Sigmoid colon (tissue), 7 donors: ENCODE measurements around the gene ITPR2. TPM values are rescaled to one million over a fixed set of nuclear protein-coding genes. Genes with fewer than 3 reads are reported as not detected.
A peak's percentile ranks its signal among the peaks of the same experiment; 100 is the strongest.

Experiments used
- DNase-seq: peaks from one replicate; pipeline ENCODE4 v3.0.0-alpha.2; 2019
- H3K27ac ChIP-seq, 4 donors: fragments of 200-600 bp; sonication (generic); one replicate each; pipeline ENCODE4 v1.5.1; 2016 to 2019; ENCODE audit warnings: mild to moderate bottlenecking in 1 of 4
- H3K27me3 ChIP-seq, 3 donors: fragments of 200-600 bp; sonication (generic); one replicate each; pipeline ENCODE4 v1.5.1; 2019; ENCODE audit warnings: mild to moderate bottlenecking in 1 of 3
- H3K36me3 ChIP-seq, 4 donors: fragments of 200-600 bp; sonication (generic); one replicate each; pipeline ENCODE4 v1.5.1; 2016 to 2019
- H3K4me1 ChIP-seq, 4 donors: fragments of 200-600 bp; sonication (generic); one replicate each; pipeline ENCODE4 v1.5.1; 2017 to 2019
- H3K4me3 ChIP-seq, 4 donors: fragments of 200-600 bp; sonication (generic); one replicate each; pipeline ENCODE4 v1.5.1; 2017 to 2019; ENCODE audit warnings: mild to moderate bottlenecking in 2 of 4, moderate library complexity in 1 of 4
- H3K9me3 ChIP-seq, 4 donors: fragments of 200-600 bp in 3 of 4; sonication (generic) in 3 of 4; one replicate each; pipeline versions ENCODE4 v1.5.1 to v1.6.1; 2013 to 2019
- CTCF ChIP-seq, 4 experiments: fragments of 450-650 bp in 3 of 4; fragments of 200-600 bp in 1 of 4; IDR thresholded peaks; one replicate each; pipeline ENCODE4 v1.5.1; 2016 to 2019; ENCODE audit warnings: antibody characterized with exemption in 4 of 4, mild to moderate bottlenecking in 3 of 4, moderate library complexity in 2 of 4
- EP300 ChIP-seq, 4 donors: sonication (generic); formaldehyde crosslinking; IDR thresholded peaks; one replicate each; pipeline ENCODE4 v1.6.1; 2017; ENCODE audit warnings: antibody characterized with exemption in 4 of 4
- POLR2A ChIP-seq, 2 donors: fragments of 450-650 bp; IDR thresholded peaks; one replicate each; pipeline ENCODE4 v1.6.1; 2016; ENCODE audit warnings: antibody characterized with exemption in 2 of 2, mild to moderate bottlenecking in 2 of 2, moderate library complexity in 2 of 2
- POLR2AphosphoS5 ChIP-seq, 4 donors: sonication (generic); formaldehyde crosslinking; IDR thresholded peaks; one replicate each; pipeline ENCODE4 v1.6.1; 2017; ENCODE audit warnings: antibody characterized with exemption in 4 of 4
- WGBS, 2 donors: extraction: QIAGEN DNeasy Blood & Tissue Kit; methylation state at CpG; one replicate each; pipeline ENCODE4 v1.1.7; 2013; 5-methylcytosine and 5-hydroxymethylcytosine counted together
- intact Hi-C: fragments of 100-400 bp; cut with DNase I; formaldehyde crosslinking; loops from one replicate; pipeline ENCODE4 v1.15.1; 2023
- polyA plus RNA-seq, 3 donors: library from polyadenylated mRNA; stranded (reverse); fragments of 200-250 nt; gene quantifications; one replicate each; pipeline ENCODE4 v1.2.3, GENCODE V29; 2013
- total RNA-seq, 4 donors: library from RNA; depleted of rRNA; stranded (reverse); fragments of >200 nt; gene quantifications; one replicate each; pipeline ENCODE4 v1.1.0, GENCODE V29; 2016
- donor health status: healthy with polysubstance abuse.
- donor health status: Bipolar disorder and iron deficiency.
- donor health status: healthy.

Gene ITPR2
- total and polyA plus RNA-seq, 7 donors: 1.4 to 78.1 (median 58.9) TPM

- Histone ChIP-seq H3K4me1 (peaks cover 0 to 17% (median 17%) of the 10 kb centered on the region in 4 donors), H3K27me3 (no peaks in the 10 kb centered on the region), H3K4me3 (no peak overlapping the region), H3K36me3 (no peaks in the 10 kb centered on the region), H3K9me3 (no peaks in the 10 kb centered on the region), H3K27ac (no peak overlapping the region)
- intact Hi-C loops: no loop called here
- 63 to 86% methylated on average over 1 of the region's 1 CpG for WGBS, 2 donors
- DNase-seq: no peak
- no peak for TF ChIP-seq POLR2A (IDR thresholded peaks at IDR 0.05)
- no peak for TF ChIP-seq EP300 (IDR thresholded peaks at IDR 0.05)
- TF ChIP-seq POLR2AphosphoS5 (IDR thresholded peaks at IDR 0.05): no peak
- no peak for TF ChIP-seq CTCF (IDR thresholded peaks at IDR 0.05)
Observed at GRCh38 chr12:26872625-26873024, 39.6 kb upstream of the ITPR2 start.

DNA sequence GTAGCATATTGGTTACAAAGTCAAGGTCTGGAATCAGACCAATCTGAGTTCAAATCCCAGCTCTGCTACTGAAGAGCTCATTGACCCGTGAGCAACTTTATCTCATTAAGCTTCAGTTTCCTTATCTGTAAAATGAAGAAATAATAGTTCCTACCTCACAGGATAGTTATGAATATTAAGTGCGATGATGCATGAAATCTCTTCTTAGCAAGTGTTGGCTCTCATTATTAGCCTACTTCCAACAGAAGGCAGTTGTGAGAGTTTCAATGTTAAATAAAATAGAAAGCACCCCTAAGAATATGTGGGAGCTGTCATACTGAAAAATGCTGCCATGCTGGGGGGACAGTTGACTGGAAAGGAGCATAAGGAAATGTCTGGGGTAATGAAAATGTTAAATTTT lies 39.0 kb upstream of the ITPR2 start:
- no peak overlapping the region for H3K4me3 ChIP-seq
- 86 to 87% methylated on average over 2 of the region's 2 CpGs for WGBS, 2 donors
- intact Hi-C loops: no loop called here
- no peak for DNase-seq
- no peaks in the 10 kb centered on the region for H3K9me3 ChIP-seq
- H3K27ac ChIP-seq: no peak overlapping the region
- no peaks in the 10 kb centered on the region for H3K36me3 ChIP-seq
- H3K27me3 ChIP-seq: no peaks in the 10 kb centered on the region
- no peak for TF ChIP-seq POLR2A (IDR thresholded peaks at IDR 0.05)
- TF ChIP-seq EP300 (IDR thresholded peaks at IDR 0.05): no peak
- no peak for TF ChIP-seq POLR2AphosphoS5 (IDR thresholded peaks at IDR 0.05)
- no peak for TF ChIP-seq CTCF (IDR thresholded peaks at IDR 0.05)
- H3K4me1 ChIP-seq: peaks cover 0 to 15% (median 14%) of the 10 kb centered on the region in 4 donors

- no peak overlapping the region for H3K4me3 ChIP-seq
- H3K27me3 ChIP-seq: no peaks in the 10 kb centered on the region
- peak; percentile 68 for DNase-seq
- intact Hi-C loops: no loop called here
- H3K27ac ChIP-seq: peak overlapping the region; percentile 3 to 55 (median 33)
- peak in 1 of 4 donors; percentile 46 for TF ChIP-seq POLR2AphosphoS5 (IDR thresholded peaks at IDR 0.05)
- no peak for TF ChIP-seq CTCF (IDR thresholded peaks at IDR 0.05)
- 14 to 30% methylated on average over 11 of the region's 11 CpGs for WGBS, 2 donors
- H3K9me3 ChIP-seq: no peaks in the 10 kb centered on the region
- H3K36me3 ChIP-seq: no peaks in the 10 kb centered on the region
- peaks cover 0 to 15% (median 14%) of the 10 kb centered on the region in 4 donors for H3K4me1 ChIP-seq
Observed at GRCh38 chr12:26870491-26871419, 37.8 kb upstream of the ITPR2 start.

GRCh38 chr12:26869908-26870459 lies 37.0 kb upstream of the ITPR2 start:
- no peaks in the 10 kb centered on the region for H3K27me3 ChIP-seq
- no peak overlapping the region for H3K4me3 ChIP-seq
- intact Hi-C loops: no loop called here
- no peak for DNase-seq
- no peak for TF ChIP-seq EP300 (IDR thresholded peaks at IDR 0.05)
- TF ChIP-seq CTCF (IDR thresholded peaks at IDR 0.05): no peak
- no peak for TF ChIP-seq POLR2A (IDR thresholded peaks at IDR 0.05)
- no peak for TF ChIP-seq POLR2AphosphoS5 (IDR thresholded peaks at IDR 0.05)
- peak overlapping the region in 1 of 4 donors; percentile 52 for H3K27ac ChIP-seq
- no peaks in the 10 kb centered on the region for H3K9me3 ChIP-seq
- WGBS, 2 donors: 75 to 76% methylated on average over 6 of the region's 6 CpGs
- H3K36me3 ChIP-seq: no peaks in the 10 kb centered on the region
- peaks cover 0 to 15% (median 14%) of the 10 kb centered on the region in 4 donors for H3K4me1 ChIP-seq
